Calu3 (cell line): ENCODE results near the gene CCDC15. TPM values are rescaled to one million over a fixed set of nuclear protein-coding genes. Genes with fewer than 3 reads are reported as not detected.

ENCODE experiments used
- Bru-seq: library from RNA; stranded (reverse); fragments of 400-500 nt; gene quantifications from one replicate; lab custom pipeline; 2021; lab: Mats Ljungman, UMichigan
- BruChase-seq, 2 experiments: library from RNA; stranded (reverse); fragments of 400-500 nt; gene quantifications; one replicate each; lab custom pipeline; 2021; lab: Mats Ljungman, UMichigan
- BruUV-seq: library from RNA; stranded (reverse); fragments of 400-500 nt; replicated peaks from 2 replicates; lab custom pipeline; 2021; lab: Mats Ljungman, UMichigan
- CTCF ChIA-PET: fragments of 300-600 bp; sonication (Branson Sonifier 250); formaldehyde crosslinking; loops from one replicate; lab custom pipeline; 2022; ENCODE audit warnings: antibody characterized with exemption; lab: Charles Lee
- DNase-seq: peaks from one replicate; pipeline ENCODE4 v3.0.0; 2022
- H3K27ac Mint-ChIP-seq: one replicate; pipeline ENCODE4 v1.8.0; 2022; ENCODE audit warnings: mixed read lengths; ENCODE audit not compliant: unreplicated experiment
- H3K27me3 Mint-ChIP-seq: one replicate; pipeline ENCODE4 v1.8.0; 2022; ENCODE audit warnings: mixed read lengths; ENCODE audit not compliant: unreplicated experiment
- H3K36me3 Mint-ChIP-seq: one replicate; pipeline ENCODE4 v1.8.0; 2022; ENCODE audit warnings: mild to moderate bottlenecking, moderate library complexity, mixed read lengths; ENCODE audit not compliant: insufficient read depth, unreplicated experiment
- H3K4me1 Mint-ChIP-seq: one replicate; pipeline ENCODE4 v1.8.0; 2022; ENCODE audit warnings: mild to moderate bottlenecking, low read depth, mixed read lengths; ENCODE audit not compliant: unreplicated experiment
- H3K4me3 Mint-ChIP-seq: one replicate; pipeline ENCODE4 v1.8.0; 2022; ENCODE audit warnings: mild to moderate bottlenecking, low read depth, moderate library complexity, mixed read lengths; ENCODE audit not compliant: unreplicated experiment
- H3K9me3 Mint-ChIP-seq: one replicate; pipeline ENCODE4 v1.8.0; 2022; ENCODE audit warnings: low read depth, mixed read lengths; ENCODE audit not compliant: unreplicated experiment
- intact Hi-C: fragments of 100-400 bp; cut with micrococcal nuclease; formaldehyde crosslinking; loops from one replicate; pipeline ENCODE4 v1.10.0; 2022; ENCODE audit not compliant: unreplicated experiment
- long read RNA-seq: library from polyadenylated mRNA; stranded (forward); transcript quantifications from one replicate; pipeline ENCODE4 v2.0.0, GENCODE V29; 2022
- total RNA-seq: library from RNA; stranded (reverse); gene quantifications from 2 replicates; pipeline ENCODE4 v1.2.3, GENCODE V29; 2022
- TF ChIP-seq, protein P1 (sequence below): fragments of 200-600 bp; IDR thresholded peaks from one replicate; pipeline ENCODE4 v1.8.0; 2022; ENCODE audit warnings: antibody characterized with exemption; ENCODE audit not compliant: unreplicated experiment

CCDC15 gene, protein sequence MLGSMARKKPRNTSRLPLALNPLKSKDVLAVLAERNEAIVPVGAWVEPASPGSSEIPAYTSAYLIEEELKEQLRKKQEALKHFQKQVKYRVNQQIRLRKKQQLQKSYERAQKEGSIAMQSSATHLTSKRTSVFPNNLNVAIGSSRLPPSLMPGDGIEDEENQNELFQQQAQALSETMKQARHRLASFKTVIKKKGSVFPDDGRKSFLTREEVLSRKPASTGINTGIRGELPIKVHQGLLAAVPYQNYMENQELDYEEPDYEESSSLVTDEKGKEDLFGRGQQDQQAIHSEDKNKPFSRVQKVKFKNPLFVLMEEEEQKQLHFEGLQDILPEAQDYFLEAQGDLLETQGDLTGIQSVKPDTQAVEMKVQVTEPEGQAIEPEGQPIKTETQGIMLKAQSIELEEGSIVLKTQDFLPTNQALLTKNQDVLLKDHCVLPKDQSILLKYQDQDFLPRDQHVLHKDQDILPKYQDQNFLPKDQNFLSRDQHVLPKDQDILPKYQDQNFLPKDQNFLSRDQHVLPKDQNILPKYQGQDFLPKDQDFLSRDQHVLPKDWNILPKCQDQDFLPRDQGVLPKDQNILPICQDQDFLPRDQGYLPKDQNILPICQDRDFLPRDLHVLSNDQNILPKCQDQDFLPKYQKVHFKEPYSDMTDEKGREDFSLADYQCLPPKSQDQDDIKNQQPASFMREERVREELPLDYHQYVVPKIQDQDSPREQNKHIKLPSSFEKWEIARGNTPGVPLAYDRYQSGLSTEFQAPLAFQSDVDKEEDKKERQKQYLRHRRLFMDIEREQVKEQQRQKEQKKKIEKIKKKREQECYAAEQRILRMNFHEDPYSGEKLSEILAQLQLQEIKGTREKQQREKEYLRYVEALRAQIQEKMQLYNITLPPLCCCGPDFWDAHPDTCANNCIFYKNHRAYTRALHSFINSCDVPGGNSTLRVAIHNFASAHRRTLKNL
- total RNA-seq = 2.3 TPM in 2 replicates
- percentile 42 among the genes with signal in this experiment for Bru-seq, nascent RNA
- BruChase-seq, experiment 1, labeled RNA remaining after a 6-hour chase = percentile 38 among the genes with signal in this experiment
- percentile 44 among the genes with signal in this experiment for BruChase-seq, experiment 2, labeled RNA remaining after a 2-hour chase
- long read RNA-seq, partial matches to known transcripts = 0 of 1 reads
- long read RNA-seq, other reads (novel, unspliced or antisense) = 1 of 1 reads

DNA sequence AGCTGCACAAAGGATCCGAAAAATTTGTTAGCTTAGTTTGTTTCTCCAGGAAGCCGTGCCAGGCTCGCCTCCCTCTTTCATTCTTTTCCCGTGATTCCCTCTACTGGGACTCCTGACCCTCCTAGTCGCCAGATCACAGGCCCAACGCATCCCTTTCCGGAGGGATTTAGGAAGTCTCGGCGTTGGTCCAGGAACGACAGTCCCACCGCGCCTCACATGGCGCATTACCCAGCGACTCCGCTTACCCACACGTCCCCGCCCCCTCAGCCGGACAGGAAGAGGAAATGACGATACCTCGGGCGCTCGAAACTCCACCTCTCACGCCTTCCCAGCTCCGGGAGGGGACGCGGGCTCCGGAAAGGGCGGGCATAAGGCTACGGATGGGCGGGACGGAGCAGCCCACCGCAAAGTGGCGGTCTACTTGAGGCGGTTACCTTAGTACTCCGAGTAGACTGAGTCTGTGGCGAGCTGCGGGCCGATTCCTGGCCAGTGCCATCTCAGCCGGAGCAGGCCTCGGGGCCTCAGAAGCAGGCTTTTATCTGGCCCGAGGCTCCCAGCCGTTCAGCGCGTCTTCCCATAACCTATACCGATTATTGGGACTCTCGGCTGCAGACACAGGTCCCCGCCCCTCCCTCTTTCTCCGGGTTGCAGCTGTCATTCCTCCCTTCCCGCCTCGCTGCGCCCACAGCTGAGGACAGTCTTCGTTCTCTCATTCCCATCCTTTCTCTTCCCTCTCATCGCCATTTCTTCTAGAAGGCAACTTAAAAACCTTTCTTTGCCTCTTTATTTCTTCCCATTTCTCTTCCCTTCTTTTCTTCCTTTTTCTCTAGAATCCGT, at the start of gene CCDC15:
CCDC15 (plus strand) TSS at position 450 of the 837 bp plus-strand sequence. CDS start 531 bp downstream, outside the sequence.
- CTCF ChIA-PET = interaction anchor here (0.9 to 1.0 kb wide), 3 partner anchors 19 to 188 kb away, joined by 3 read pairs; no protein-coding TSS in a partner anchor
- Mint-ChIP-seq H3K27me3 (no peaks in the 10 kb centered on the region), H3K9me3 (no peaks in the 10 kb centered on the region), H3K4me1 (no peaks in the 10 kb centered on the region), H3K4me3 (no peak within 1 kb of the TSS), H3K36me3 (no peaks in the 10 kb centered on the region), H3K27ac (no peak within 1 kb of the TSS)
- DNase-seq = peak; percentile 92
- no TSS peak for BruUV-seq
- TF ChIP-seq, protein P1, sequence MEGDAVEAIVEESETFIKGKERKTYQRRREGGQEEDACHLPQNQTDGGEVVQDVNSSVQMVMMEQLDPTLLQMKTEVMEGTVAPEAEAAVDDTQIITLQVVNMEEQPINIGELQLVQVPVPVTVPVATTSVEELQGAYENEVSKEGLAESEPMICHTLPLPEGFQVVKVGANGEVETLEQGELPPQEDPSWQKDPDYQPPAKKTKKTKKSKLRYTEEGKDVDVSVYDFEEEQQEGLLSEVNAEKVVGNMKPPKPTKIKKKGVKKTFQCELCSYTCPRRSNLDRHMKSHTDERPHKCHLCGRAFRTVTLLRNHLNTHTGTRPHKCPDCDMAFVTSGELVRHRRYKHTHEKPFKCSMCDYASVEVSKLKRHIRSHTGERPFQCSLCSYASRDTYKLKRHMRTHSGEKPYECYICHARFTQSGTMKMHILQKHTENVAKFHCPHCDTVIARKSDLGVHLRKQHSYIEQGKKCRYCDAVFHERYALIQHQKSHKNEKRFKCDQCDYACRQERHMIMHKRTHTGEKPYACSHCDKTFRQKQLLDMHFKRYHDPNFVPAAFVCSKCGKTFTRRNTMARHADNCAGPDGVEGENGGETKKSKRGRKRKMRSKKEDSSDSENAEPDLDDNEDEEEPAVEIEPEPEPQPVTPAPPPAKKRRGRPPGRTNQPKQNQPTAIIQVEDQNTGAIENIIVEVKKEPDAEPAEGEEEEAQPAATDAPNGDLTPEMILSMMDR = no peak
- intact Hi-C loops = no loop called here

DNA sequence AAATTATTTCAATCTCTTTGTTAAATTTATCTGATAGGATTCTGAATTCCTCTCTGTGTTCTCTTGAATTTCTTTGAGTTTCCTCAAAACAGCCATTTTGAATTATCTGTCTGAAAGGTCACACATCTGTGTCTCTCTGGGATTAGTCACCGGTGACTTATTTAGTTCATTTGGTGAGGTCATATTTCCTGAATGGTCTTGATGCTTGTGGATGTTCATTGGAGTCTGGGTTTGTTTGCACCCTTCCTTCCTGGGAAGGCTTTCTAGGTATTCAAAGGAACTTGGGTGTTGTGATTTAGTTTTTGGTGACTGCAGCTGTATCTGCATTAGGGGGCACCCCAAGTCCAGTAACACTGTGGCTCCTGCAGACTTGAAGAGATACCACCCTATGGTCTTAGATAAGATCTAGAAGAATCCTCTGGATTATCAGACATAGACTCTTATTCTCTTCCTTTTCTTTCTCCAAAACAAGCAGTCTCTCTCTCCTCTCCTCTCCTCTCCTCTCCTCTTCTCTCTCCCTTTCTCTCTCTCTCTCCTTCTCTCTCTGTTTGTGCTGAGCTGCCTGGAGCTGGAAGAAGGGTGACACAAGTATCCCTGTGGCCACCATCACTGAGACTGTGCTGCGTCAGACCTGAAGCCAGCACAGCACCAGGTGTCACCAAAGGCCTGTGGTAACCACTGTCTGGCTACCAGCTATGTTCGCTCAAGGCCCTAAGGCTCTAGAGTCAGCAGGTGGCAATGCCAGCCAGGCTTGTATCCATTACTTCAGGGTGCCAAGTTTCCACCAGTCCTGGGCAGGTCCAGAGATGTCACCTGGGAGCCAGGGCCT, 38.2 kb upstream of the CCDC15 start:
- H3K27ac Mint-ChIP-seq = no peak overlapping the region
- BruUV-seq = no TSS peak
- no peaks in the 10 kb centered on the region for H3K4me1 Mint-ChIP-seq
- intact Hi-C loops = no loop called here
- TF ChIP-seq, protein P1 = no peak
- no peaks in the 10 kb centered on the region for H3K9me3 Mint-ChIP-seq
- DNase-seq = no peak
- no peaks in the 10 kb centered on the region for H3K36me3 Mint-ChIP-seq
- H3K4me3 Mint-ChIP-seq = no peak overlapping the region
- H3K27me3 Mint-ChIP-seq = peaks cover 55% of the 10 kb centered on the region
- CTCF ChIA-PET = no interaction called here

DNA sequence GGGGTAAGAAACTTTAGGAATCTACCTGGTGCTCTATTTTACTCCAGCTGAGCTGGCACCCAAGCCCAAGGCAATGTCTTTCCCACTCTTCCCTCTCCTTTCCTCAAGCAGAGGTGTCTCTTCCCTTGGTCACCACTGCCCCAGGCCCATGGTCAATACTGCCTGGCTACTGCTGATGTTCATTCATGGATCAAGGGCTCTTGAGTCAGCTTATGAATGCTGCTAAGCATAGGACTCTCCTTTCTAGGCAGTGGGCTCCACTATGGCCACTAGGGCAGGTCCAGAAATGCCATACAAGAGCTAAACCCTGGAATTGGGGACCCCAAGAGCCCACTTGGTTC, 37.7 kb upstream of the CCDC15 start:
- TF ChIP-seq, protein P1 = no peak
- intact Hi-C loops = no loop called here
- CTCF ChIA-PET = no interaction called here
- Mint-ChIP-seq H3K4me1 (no peaks in the 10 kb centered on the region), H3K9me3 (no peaks in the 10 kb centered on the region), H3K27ac (no peak overlapping the region), H3K27me3 (peaks cover 55% of the 10 kb centered on the region), H3K36me3 (no peaks in the 10 kb centered on the region), H3K4me3 (no peak overlapping the region)
- no TSS peak for BruUV-seq
- DNase-seq = no peak
